GM21723 (cell line): ENCODE measurements around the gene DIS3L2.
"Not testable (repeated sequence)": the region's sequence is repeated elsewhere in the genome, so short reads cannot be mapped to it uniquely, and the experiment has no call there.

ENCODE experiments used
- ATAC-seq: cut with Tn5 transposase; IDR thresholded peaks from one replicate; pipeline ENCODE4 v1.9.1; 2021; ENCODE audit warnings: mild to moderate bottlenecking, moderate library complexity; ENCODE audit not compliant: unreplicated experiment

DIS3L2 gene

DNA sequence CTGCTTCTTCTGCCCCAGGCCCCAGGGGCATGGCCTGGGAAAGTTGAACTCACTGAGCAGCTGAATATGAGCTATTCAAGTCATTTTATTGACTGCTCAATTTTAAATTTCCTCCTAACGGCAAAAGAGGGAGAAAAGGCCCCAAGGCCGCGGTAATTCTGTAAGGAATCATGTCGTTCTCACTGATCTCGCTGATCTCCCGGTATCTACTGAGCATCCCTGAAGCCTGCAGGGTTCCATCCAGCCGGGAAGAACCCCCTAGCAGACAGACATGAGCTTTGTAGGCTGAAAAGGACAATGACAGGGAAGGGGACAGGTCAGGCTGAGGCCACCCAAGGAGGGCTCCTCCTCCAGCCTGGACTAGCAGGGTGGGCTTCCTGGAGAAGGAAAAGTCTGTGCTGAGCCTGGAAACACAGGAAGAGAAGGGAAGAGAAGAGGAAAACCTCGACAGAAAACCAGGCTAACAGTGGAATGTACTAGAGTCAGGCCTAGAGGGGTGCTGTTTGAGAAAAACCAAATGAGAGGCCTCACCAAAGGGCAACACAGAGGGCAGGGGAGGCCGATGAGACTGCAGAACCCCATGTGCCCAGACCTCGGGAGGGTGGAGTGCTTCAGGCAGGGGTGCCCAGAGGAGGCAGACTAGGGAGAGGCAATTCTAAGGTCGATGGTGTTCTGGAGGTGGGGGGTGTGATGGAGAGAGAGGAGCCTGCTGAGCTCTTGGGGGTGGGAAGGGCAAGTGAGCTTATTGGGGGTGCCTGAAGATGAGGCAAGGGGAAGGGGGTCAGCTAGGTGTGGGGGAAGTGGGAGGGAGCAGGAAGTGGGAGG is 32.4 kb upstream of the DIS3L2 start:
- no peak for ATAC-seq

DNA sequence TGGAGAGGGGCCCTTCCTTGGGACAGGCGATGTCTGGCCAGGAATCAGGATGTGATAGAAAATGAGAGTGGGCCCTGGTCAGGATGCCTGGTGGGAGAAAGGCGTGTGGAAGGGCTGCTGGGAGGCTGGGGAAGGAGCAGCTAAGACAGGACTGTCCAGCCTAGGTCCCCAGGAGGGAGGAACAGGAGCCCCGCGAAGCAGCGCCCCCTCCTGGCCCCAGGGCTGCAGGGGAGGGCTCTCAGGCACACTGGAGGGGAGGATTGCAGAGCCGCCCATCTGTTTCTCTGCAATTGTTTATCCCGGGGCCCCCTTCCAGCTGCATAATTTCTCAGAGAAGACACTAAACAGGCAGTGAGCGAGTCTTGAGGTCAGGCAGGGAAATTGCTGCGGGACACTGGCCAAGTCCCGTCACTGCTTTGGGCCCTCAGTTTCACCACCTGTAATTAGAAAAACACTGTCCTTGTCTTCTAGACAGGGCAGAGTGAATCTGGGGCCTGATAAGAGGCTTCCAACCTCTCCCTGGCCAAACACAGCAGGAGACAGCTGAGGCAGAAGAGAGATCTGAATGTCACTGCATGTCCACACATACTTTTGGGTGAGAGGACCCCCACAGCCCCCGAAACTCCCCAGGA is 31.4 kb upstream of the DIS3L2 start:
- ATAC-seq = no peak

GRCh38 chr2:231930593-231931281 is 30.8 kb upstream of the DIS3L2 start:
- no peak for ATAC-seq

- ATAC-seq = no peak
These were observed 30.0 kb upstream of the DIS3L2 start for GRCh38 chr2:231931481-231931915.

GRCh38 chr2:231932711-231932970 is 28.9 kb upstream of the DIS3L2 start:
- ATAC-seq = no peak

- ATAC-seq = no peak
These were observed 28.3 kb upstream of the DIS3L2 start for GRCh38 chr2:231932985-231933915.

GRCh38 chr2:231933916-231934401 is 27.6 kb upstream of the DIS3L2 start:
- ATAC-seq = no peak

DNA sequence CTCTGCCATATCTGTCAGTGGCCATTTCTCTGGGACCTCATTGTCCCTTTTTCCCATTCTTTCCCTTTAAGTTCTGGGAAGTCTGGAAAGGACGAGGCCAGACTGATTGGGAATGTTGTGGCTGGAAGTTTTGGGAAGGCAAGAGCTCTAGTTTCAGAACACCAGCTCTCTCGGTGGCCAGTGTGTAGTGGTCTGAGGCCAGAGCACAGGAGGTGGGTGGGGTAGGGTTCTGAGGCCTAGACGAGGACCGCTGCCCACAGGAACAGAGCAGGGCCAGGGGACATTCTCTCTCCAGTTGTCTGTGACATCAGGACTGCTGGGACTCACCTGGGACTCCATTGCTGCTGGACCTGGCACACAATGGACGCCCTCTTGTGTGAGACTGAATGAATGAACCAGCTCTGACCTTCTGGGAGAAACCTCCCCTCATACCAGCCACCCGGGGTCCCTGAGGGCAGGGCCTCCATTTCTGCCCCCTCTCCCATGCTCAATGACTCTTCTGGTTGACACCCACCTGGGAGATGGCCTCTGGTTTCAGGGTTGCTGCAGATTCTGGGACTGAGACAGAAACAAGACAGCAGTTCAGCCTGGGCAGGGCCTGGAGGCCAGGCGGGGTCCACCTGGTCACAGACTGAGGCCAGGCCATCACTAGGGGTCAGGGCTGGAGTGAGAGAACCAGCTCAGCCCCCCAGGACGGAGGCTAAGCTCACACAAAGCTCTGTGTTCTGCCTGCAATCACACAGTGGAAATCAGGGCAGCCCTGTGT is 26.9 kb upstream of the DIS3L2 start:
- ATAC-seq = no peak

GRCh38 chr2:231935207-231935524 is 26.3 kb upstream of the DIS3L2 start:
- no peak for ATAC-seq

DNA sequence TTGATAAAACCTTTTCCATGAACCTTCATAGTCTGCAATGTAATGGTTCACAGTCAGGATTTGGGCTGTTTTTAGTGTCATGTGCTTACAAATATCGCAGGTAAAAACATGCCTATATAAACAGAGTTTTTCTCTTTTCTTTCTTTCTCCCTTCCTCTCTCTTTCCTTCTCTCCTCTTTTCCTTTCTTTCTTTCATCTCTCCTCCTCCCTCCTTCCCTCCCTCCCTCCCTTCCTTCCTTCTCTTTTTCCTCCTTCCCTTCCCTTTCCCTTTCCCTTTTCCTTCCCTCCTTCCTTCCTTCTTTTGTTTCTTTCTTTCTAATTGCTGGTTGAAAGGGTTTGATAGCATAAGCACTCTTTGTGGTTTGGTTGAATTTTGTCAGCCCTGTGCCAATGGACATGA is 25.7 kb upstream of the DIS3L2 start:
- no peak for ATAC-seq

DNA sequence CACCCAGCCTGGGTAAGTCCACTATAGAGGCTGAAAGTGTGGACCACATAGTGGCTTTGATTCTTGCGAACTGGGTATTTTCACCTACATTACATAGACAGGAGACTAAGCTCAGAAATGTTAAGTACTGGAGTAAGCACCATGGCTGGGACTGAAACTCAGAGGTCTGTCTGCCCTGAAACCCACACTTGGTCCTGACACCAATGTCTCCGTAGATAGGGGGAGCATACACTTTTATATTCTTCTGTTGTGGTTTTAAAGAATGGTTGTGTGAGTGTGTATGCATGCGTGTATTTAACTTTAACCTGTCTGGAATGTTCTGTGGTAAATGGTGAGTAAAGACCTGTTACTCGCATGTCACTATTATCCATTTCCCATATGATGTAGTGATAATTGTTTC is 25.0 kb upstream of the DIS3L2 start:
- no peak for ATAC-seq

- ATAC-seq = no peak
These were observed 24.5 kb upstream of the DIS3L2 start for GRCh38 chr2:231937057-231937456.

DNA sequence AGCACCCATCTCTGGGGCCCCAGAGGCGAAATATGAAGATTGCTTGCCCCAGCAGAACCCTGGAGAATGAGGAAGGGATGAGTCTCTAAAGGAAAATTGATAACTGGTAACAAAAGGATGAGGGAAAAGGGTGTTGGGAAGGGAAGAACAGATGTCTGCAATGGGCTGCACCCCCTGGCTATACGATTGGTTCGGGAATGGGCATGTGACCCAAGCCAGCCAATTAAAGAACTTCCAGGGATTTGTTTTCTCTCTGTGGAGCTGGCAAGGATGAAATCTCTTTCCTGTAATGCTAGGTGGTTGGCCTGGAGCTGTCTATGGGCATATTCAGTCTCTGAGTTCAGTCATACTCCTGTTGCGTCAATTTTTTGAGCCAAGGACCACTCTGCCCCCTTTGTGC is 22.5 kb upstream of the DIS3L2 start:
- ATAC-seq = no peak

- ATAC-seq = no peak
These were observed 20.7 kb upstream of the DIS3L2 start for GRCh38 chr2:231940795-231941194.

DNA sequence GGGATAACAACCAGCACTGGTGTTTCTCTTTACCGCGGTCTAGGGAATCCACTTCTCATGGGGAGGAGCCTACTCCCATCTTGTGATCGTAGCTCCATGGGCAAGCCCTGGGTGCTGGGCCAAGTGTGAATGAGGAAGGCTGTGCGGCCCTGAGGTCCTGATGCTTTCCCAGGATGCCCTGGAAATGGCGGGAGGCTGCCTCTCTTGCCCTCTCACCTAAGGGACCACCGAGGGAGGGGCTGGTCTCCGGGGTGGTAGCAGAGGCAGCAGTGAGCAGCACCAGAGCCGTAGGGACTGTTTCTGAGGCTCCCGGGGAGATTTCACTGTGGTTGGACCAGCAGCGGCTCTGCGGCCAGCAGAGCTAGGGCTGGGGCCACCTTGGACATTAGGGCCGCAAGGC is 19.8 kb upstream of the DIS3L2 start:
- no peak for ATAC-seq

DNA sequence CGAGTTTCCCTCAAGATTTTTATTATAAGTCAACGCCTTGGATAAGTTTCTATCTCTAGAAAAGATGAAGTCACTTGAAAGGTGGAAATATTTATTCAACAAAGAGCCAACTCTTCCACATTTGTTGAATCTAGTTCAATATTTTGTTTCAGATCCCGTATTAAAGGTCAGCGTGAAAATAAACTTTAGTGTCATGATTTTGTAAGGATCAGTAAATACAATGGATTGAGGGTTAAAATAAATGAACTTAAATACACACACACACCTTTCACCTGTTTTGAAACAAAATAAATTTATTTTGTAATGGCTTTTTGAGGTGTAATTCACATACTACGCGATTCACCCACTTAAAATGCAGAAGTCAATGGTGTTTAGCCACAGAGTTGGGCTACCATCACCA is 19.3 kb upstream of the DIS3L2 start:
- no peak for ATAC-seq

- no peak for ATAC-seq
These were observed 15.2 kb upstream of the DIS3L2 start for GRCh38 chr2:231946241-231946814.

GRCh38 chr2:231947112-231947511 is 14.4 kb upstream of the DIS3L2 start:
- not testable (repeated sequence) for ATAC-seq

DNA sequence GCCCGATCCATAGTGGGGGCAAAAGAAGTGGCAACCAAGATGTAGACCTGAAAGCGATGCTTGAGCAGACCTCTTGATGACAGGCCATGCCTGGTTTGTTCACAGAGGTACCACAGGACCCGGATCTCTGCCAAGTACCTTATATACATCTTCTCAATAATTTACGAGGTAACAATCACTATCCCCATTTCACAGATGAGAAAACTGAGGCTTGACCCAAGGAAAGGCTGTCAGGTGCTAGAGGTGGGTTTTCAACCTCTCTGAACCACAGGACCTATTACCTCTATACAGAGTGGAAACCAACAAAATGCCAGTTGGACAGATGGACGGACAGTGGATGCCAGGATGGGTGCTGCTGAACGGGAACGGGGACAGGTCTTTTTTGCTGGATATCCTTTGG is 13.8 kb upstream of the DIS3L2 start:
- ATAC-seq = no peak

- no peak for ATAC-seq
These were observed 10.0 kb upstream of the DIS3L2 start for GRCh38 chr2:231951452-231952035.
